ENCODE measurements around the gene NKX3-2. TPM values are rescaled to one million over a fixed set of nuclear protein-coding genes. Genes with fewer than 3 reads are reported as not detected.
A peak's percentile ranks its signal among the peaks of the same experiment; 100 is the strongest.

NKX3-2 gene
- total and polyA plus RNA-seq, 3 donors from 2014 or later, result 0.50 to 1.3 (median 0.57) TPM

- peak; percentile 79 for DNase-seq
- intact Hi-C loops (cut with DNase I; ENCODE audit: low total_unique reads), result loop anchor here (5.0 kb wide), 1 partner anchor 692 kb away; no protein-coding TSS in a partner anchor
- peak overlapping the region; percentile 50 to 54 for H3K4me3 ChIP-seq
- H3K9me3 ChIP-seq, result no peaks in the 10 kb centered on the region
- H3K27ac ChIP-seq, result no peak overlapping the region
- peaks cover 5% of the 10 kb centered on the region for H3K4me1 ChIP-seq
- H3K27me3 ChIP-seq, result no peaks in the 10 kb centered on the region
- TF ChIP-seq POLR2A (IDR thresholded peaks at IDR 0.05), result no peak
- TF ChIP-seq, protein P1, sequence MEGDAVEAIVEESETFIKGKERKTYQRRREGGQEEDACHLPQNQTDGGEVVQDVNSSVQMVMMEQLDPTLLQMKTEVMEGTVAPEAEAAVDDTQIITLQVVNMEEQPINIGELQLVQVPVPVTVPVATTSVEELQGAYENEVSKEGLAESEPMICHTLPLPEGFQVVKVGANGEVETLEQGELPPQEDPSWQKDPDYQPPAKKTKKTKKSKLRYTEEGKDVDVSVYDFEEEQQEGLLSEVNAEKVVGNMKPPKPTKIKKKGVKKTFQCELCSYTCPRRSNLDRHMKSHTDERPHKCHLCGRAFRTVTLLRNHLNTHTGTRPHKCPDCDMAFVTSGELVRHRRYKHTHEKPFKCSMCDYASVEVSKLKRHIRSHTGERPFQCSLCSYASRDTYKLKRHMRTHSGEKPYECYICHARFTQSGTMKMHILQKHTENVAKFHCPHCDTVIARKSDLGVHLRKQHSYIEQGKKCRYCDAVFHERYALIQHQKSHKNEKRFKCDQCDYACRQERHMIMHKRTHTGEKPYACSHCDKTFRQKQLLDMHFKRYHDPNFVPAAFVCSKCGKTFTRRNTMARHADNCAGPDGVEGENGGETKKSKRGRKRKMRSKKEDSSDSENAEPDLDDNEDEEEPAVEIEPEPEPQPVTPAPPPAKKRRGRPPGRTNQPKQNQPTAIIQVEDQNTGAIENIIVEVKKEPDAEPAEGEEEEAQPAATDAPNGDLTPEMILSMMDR (IDR thresholded peaks at IDR 0.05), result no peak
- WGBS, 2 donors, result 1% methylated on average over 40 to 54 of the region's 54 CpGs
- H3K36me3 ChIP-seq (ENCODE audit: low read depth, missing control alignments), result no peaks in the 10 kb centered on the region
These were observed 492 bp upstream of the NKX3-2 start for GRCh38 chr4:13544606-13545393.

GRCh38 chr4:13543032-13543838 lies 1.1 kb downstream of the NKX3-2 start:
- Histone ChIP-seq H3K27ac (no peak overlapping the region), H3K4me1 (peaks cover 5% of the 10 kb centered on the region), H3K36me3 (ENCODE audit: low read depth, missing control alignments) (no peaks in the 10 kb centered on the region), H3K9me3 (no peaks in the 10 kb centered on the region), H3K4me3 (peak overlapping the region in 1 of 2 donors; percentile 24), H3K27me3 (peaks cover 3% of the 10 kb centered on the region)
- TF ChIP-seq, protein P1 (IDR thresholded peaks at IDR 0.05), result no peak
- TF ChIP-seq POLR2A (IDR thresholded peaks at IDR 0.05), result no peak
- DNase-seq, result no peak
- WGBS, 2 donors, result 39 to 55% methylated on average over 2 to 26 of the region's 30 CpGs
- intact Hi-C loops (cut with DNase I; ENCODE audit: low total_unique reads), result no loop called here

DNA sequence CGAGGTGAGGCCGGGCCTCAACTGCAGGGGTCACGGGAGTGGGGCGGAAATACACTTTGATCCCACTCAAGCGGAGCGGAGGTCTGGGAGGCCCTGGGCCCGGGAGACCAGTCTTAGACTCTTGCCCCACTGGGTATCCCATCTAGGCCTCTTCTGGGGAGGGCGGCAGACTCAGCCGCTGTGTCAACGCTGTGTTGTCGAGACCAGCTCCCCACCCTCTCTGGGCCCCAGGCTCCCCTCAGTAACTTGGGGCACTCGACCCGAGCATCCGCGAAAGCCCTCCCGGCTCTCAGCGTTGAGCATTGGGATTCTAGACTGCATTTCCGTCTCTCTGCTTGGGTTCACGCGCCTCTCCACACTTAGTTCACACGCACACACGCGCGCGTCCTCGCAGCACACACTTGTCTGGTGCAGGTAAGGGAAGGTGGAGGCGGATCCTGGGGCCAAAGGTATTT lies 1.7 kb downstream of the NKX3-2 start:
- Histone ChIP-seq H3K27ac (no peak overlapping the region), H3K36me3 (ENCODE audit: low read depth, missing control alignments) (no peaks in the 10 kb centered on the region), H3K4me3 (peak overlapping the region in 1 of 2 donors; percentile 21), H3K4me1 (peaks cover 5% of the 10 kb centered on the region), H3K9me3 (no peaks in the 10 kb centered on the region), H3K27me3 (peaks cover 3% of the 10 kb centered on the region)
- no peak for DNase-seq
- WGBS, 2 donors, result 26 to 35% methylated on average over 23 to 27 of the region's 27 CpGs
- TF ChIP-seq POLR2A (IDR thresholded peaks at IDR 0.05), result no peak
- TF ChIP-seq, protein P1 (IDR thresholded peaks at IDR 0.05), result no peak
- intact Hi-C loops (cut with DNase I; ENCODE audit: low total_unique reads), result no loop called here

DNA sequence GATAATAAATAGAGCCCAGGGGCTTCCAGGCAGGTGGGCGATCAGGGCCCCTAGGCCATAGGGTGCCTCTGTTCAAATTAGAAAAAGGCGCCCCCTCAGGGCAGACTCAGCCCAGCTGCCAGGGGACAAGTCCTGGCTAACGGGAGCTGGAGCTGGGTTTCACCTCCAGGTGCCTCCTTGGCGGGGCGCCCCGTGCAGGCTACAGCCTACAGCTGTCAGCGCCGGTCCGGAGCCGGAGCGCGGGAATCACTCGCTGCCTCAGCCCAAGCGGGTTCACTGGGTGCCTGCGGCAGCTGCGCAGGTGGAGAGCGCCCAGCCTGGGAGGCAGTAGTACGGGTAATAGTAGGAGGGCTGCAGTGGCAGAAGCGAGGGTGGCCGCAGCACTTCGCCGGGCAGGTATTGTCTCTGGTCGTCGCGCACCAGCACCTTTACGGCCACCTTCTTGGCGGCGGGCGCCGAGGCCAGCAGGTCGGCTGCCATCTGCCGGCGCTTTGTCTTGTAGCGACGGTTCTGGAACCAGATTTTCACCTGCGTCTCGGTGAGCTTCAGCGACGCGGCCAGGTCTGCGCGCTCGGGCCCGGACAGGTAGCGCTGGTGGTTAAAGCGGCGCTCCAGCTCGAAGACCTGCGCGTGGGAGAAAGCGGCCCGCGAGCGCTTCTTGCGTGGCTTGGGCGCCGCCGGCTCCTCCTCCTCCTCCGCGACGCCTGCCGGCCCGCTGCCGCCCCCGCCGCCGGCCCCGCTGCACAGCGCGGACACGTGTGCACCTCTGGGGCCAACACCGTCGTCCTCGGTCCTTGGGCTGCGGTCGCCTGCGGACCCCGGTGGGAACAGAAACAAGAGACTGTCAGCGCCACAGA lies 2.4 kb downstream of the NKX3-2 start:
- no peak overlapping the region for H3K27ac ChIP-seq
- H3K27me3 ChIP-seq, result peaks cover 3% of the 10 kb centered on the region
- peaks cover 5% of the 10 kb centered on the region for H3K4me1 ChIP-seq
- H3K9me3 ChIP-seq, result no peaks in the 10 kb centered on the region
- DNase-seq, result peak; percentile 51
- TF ChIP-seq POLR2A (IDR thresholded peaks at IDR 0.05), result no peak
- TF ChIP-seq, protein P1 (IDR thresholded peaks at IDR 0.05), result peak in 1 of 3 experiments; percentile 16
- peak overlapping the region in 1 of 2 donors; percentile 21 for H3K4me3 ChIP-seq
- 6 to 8% methylated on average over 12 to 79 of the region's 79 CpGs for WGBS, 2 donors
- intact Hi-C loops (cut with DNase I; ENCODE audit: low total_unique reads), result no loop called here
- no peaks in the 10 kb centered on the region for H3K36me3 ChIP-seq (ENCODE audit: low read depth, missing control alignments)

All from testis (tissue), 3 donors.